GM23338 (cell line): ENCODE data around the gene WDR49. TPM values are rescaled to one million over a fixed set of nuclear protein-coding genes. Genes with fewer than 3 reads are reported as not detected.

Experiments
- ATAC-seq: fragments of 200-7000 bp; cut with Tn5 transposase; 3 replicates; pipeline ENCODE4 v1.9.1; 2020
- DNase-seq: peaks from one replicate; pipeline ENCODE4 v3.0.0-alpha.2; 2015; ENCODE audit warnings: low spot score
- H2AFZ ChIP-seq: fragments of 200-600 bp; sonication (generic); 2 replicates; pipeline ENCODE4 v1.8.0; 2016; ENCODE audit warnings: antibody characterized with exemption, mild to moderate bottlenecking, moderate library complexity
- H3F3A ChIP-seq: fragments of 200-600 bp; sonication (generic); replicated peaks from 2 replicates; pipeline ENCODE4 v1.8.0; 2017; ENCODE audit warnings: antibody characterized with exemption, mixed run types, low read depth
- H3K27ac ChIP-seq: fragments of 200-600 bp; sonication (generic); 2 replicates; pipeline ENCODE4 v1.6.1; 2016; ENCODE audit warnings: low read depth
- H3K27me3 ChIP-seq: fragments of 200-600 bp; sonication (generic); 2 replicates; pipeline ENCODE4 v1.8.0; 2016; ENCODE audit warnings: mild to moderate bottlenecking, mixed run types, moderate library complexity; ENCODE audit not compliant: insufficient read depth
- H3K36me3 ChIP-seq: fragments of 200-600 bp; sonication (generic); 2 replicates; pipeline ENCODE4 v1.8.0; 2016; ENCODE audit warnings: mild to moderate bottlenecking; ENCODE audit not compliant: insufficient read depth
- H3K4me1 ChIP-seq: fragments of 200-600 bp; sonication (generic); 2 replicates; pipeline ENCODE4 v1.8.0; 2016; ENCODE audit warnings: mild to moderate bottlenecking, moderate library complexity; ENCODE audit not compliant: insufficient read depth
- H3K4me2 ChIP-seq: fragments of 200-600 bp; sonication (generic); 2 replicates; pipeline ENCODE4 v1.7.1; 2017; ENCODE audit warnings: mixed run types
- H3K4me3 ChIP-seq: fragments of 200-600 bp; sonication (generic); 2 replicates; pipeline ENCODE4 v1.6.1; 2016; ENCODE audit warnings: mixed run types
- H3K79me2 ChIP-seq: fragments of 200-600 bp; sonication (generic); replicated peaks from 2 replicates; pipeline ENCODE4 v1.8.0; 2017; ENCODE audit warnings: mild to moderate bottlenecking; ENCODE audit not compliant: insufficient read depth
- H3K9me2 ChIP-seq: fragments of 200-600 bp; sonication (generic); 2 replicates; pipeline ENCODE4 v1.8.0; 2017; ENCODE audit not compliant: insufficient read depth
- H4K20me1 ChIP-seq: fragments of 200-600 bp; sonication (generic); replicated peaks from 2 replicates; pipeline ENCODE4 v1.8.0; 2017; ENCODE audit warnings: mild to moderate bottlenecking; ENCODE audit not compliant: insufficient read depth
- H3K27ac Mint-ChIP-seq: 2 replicates; pipeline ENCODE4 v1.8.0; 2020; ENCODE audit warnings: inconsistent platforms, mild to moderate bottlenecking, moderate library complexity, mixed read lengths
- H3K27me3 Mint-ChIP-seq: 3 replicates; pipeline ENCODE4 v1.8.0; 2022; ENCODE audit warnings: low read depth, mild to moderate bottlenecking, moderate library complexity, mixed read lengths, inconsistent platforms; ENCODE audit not compliant: insufficient read depth, poor library complexity
- H3K36me3 Mint-ChIP-seq: 3 replicates; pipeline ENCODE4 v1.8.0; 2021; ENCODE audit warnings: low read depth, mild to moderate bottlenecking, inconsistent platforms, moderate library complexity, mixed read lengths
- H3K4me1 Mint-ChIP-seq: 3 replicates; pipeline ENCODE4 v1.8.0; 2020; ENCODE audit warnings: mild to moderate bottlenecking, inconsistent platforms, mixed read lengths
- H3K4me3 Mint-ChIP-seq: 3 replicates; pipeline ENCODE4 v1.8.0; 2021; ENCODE audit warnings: moderate library complexity, mild to moderate bottlenecking, inconsistent platforms, mixed read lengths
- H3K9me3 Mint-ChIP-seq: 3 replicates; pipeline ENCODE4 v1.8.0; 2020; ENCODE audit warnings: moderate library complexity, mild to moderate bottlenecking, inconsistent platforms, mixed read lengths
- CREB1 ChIP-seq: fragments of 250-450 bp; sonication (Bioruptor Pico); IDR thresholded peaks from 2 replicates; pipeline ENCODE4 v1.5.0; 2020; ENCODE audit warnings: low read depth, mild to moderate bottlenecking, moderate library complexity
- ETS1 ChIP-seq: IDR thresholded peaks from 2 replicates; pipeline ENCODE4 v1.6.1; 2016; ENCODE audit warnings: antibody characterized with exemption
- EZH2 ChIP-seq: fragments of 200-600 bp; sonication (generic); IDR thresholded peaks from one replicate; pipeline ENCODE4 v1.8.0; 2017; ENCODE audit warnings: antibody characterized with exemption, mild to moderate bottlenecking, low read depth; ENCODE audit not compliant: unreplicated experiment
- EZH2phosphoT487 ChIP-seq: fragments of 200-600 bp; sonication (generic); IDR thresholded peaks from one replicate; pipeline ENCODE4 v1.8.1; 2018; ENCODE audit warnings: antibody characterized with exemption; ENCODE audit not compliant: unreplicated experiment
- JUNB ChIP-seq: IDR thresholded peaks from one replicate; pipeline ENCODE4 v1.6.1; 2016; ENCODE audit warnings: antibody characterized with exemption; ENCODE audit not compliant: unreplicated experiment
- NANOG ChIP-seq: IDR thresholded peaks from 2 replicates; pipeline ENCODE4 v1.6.1; 2016; ENCODE audit warnings: antibody characterized with exemption, borderline replicate concordance
- POLR2AphosphoS5 ChIP-seq: IDR thresholded peaks from 2 replicates; pipeline ENCODE4 v1.6.1; 2016; ENCODE audit warnings: antibody characterized with exemption, low read depth
- STAT1 ChIP-seq: IDR thresholded peaks from one replicate; pipeline ENCODE4 v1.6.1; 2016; ENCODE audit warnings: antibody characterized with exemption; ENCODE audit not compliant: unreplicated experiment
- ZNF114 ChIP-seq: fragments of 250-450 bp; sonication (Bioruptor Pico); IDR thresholded peaks from 2 replicates; pipeline ENCODE4 v1.5.0; 2020; ENCODE audit warnings: mild to moderate bottlenecking, moderate library complexity
- ZNF331 ChIP-seq: fragments of 250-450 bp; sonication (Bioruptor Pico); IDR thresholded peaks from 2 replicates; pipeline ENCODE4 v1.5.0; 2020; ENCODE audit warnings: low read depth, mild to moderate bottlenecking, moderate library complexity
- ZNF462 ChIP-seq: fragments of 250-450 bp; sonication (Bioruptor Pico); IDR thresholded peaks from 2 replicates; pipeline ENCODE4 v1.5.0; 2020; ENCODE audit warnings: mild to moderate bottlenecking, moderate library complexity
- polyA plus RNA-seq: library from polyadenylated mRNA; unstranded; fragments of >200 nt; fragmentation: Nextera tagmentation; extraction: Ambion mirVana; gene quantifications from 2 replicates; pipeline ENCODE4 v1.2.1, GENCODE V29; 2016
- total RNA-seq: library from RNA; depleted of rRNA; stranded (reverse); fragments of >200 nt; shearing (Covaris generic); gene quantifications from 2 replicates; pipeline ENCODE4 v1.2.3, GENCODE V29; 2014
- TF ChIP-seq, protein P1 (sequence below): IDR thresholded peaks from one replicate; pipeline ENCODE4 v1.6.1; 2018; ENCODE audit warnings: antibody characterized with exemption; ENCODE audit not compliant: unreplicated experiment
- TF ChIP-seq, protein P2 (sequence below), 2 experiments: fragments of 200-600 bp in 1 of 2; sonication (generic) in 1 of 2; conservative IDR thresholded peaks; 2 replicates each; pipeline versions ENCODE4 v1.5.1 to v1.6.1; 2016 to 2017; ENCODE audit warnings: antibody characterized with exemption in 2 of 2, low read depth in 2 of 2, mild to moderate bottlenecking in 2 of 2, moderate library complexity in 1 of 2

WDR49 gene
- total and polyA plus RNA-seq, 2 experiments from 2014 or later, result 1.4 to 1.9 TPM

DNA sequence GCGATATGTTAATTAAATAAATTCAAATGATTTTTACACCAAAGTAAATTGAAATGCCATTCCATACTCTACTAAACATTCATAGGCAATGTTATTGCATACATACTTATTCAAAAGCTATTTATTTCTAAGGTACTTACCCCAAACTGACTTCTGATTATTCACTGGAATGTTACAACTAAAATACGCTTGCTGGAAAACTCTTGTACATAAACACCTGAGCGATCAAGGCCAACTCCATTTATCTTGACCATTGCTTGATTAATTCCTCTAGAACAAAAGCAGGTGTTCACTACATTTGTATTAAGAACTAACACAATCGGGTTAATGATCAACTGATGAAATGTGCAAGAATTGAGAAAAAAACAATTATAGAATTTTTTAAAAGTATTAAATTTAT, 179.9 kb downstream of the WDR49 start, which contains the start of gene SERPINI2:
Gene SERPINI2 (minus strand): TSS at position 180 of the 400 bp plus-strand sequence. CDS start 2,208 bp downstream, outside the sequence.
- no peaks in the 10 kb centered on the region for H3K27me3 ChIP-seq
- TF ChIP-seq EZH2 (no peak), STAT1 (no peak), CREB1 (CRISPR knock-in tag) (no peak), NANOG (no peak), JUNB (no peak), ZNF331 (CRISPR knock-in tag) (no peak), EZH2phosphoT487 (no peak), POLR2AphosphoS5 (no peak), ETS1 (no peak), ZNF462 (CRISPR knock-in tag) (no peak), ZNF114 (CRISPR knock-in tag) (no peak)
- TF ChIP-seq, protein P1, sequence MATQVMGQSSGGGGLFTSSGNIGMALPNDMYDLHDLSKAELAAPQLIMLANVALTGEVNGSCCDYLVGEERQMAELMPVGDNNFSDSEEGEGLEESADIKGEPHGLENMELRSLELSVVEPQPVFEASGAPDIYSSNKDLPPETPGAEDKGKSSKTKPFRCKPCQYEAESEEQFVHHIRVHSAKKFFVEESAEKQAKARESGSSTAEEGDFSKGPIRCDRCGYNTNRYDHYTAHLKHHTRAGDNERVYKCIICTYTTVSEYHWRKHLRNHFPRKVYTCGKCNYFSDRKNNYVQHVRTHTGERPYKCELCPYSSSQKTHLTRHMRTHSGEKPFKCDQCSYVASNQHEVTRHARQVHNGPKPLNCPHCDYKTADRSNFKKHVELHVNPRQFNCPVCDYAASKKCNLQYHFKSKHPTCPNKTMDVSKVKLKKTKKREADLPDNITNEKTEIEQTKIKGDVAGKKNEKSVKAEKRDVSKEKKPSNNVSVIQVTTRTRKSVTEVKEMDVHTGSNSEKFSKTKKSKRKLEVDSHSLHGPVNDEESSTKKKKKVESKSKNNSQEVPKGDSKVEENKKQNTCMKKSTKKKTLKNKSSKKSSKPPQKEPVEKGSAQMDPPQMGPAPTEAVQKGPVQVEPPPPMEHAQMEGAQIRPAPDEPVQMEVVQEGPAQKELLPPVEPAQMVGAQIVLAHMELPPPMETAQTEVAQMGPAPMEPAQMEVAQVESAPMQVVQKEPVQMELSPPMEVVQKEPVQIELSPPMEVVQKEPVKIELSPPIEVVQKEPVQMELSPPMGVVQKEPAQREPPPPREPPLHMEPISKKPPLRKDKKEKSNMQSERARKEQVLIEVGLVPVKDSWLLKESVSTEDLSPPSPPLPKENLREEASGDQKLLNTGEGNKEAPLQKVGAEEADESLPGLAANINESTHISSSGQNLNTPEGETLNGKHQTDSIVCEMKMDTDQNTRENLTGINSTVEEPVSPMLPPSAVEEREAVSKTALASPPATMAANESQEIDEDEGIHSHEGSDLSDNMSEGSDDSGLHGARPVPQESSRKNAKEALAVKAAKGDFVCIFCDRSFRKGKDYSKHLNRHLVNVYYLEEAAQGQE, result no peak
- TF ChIP-seq, protein P2, sequence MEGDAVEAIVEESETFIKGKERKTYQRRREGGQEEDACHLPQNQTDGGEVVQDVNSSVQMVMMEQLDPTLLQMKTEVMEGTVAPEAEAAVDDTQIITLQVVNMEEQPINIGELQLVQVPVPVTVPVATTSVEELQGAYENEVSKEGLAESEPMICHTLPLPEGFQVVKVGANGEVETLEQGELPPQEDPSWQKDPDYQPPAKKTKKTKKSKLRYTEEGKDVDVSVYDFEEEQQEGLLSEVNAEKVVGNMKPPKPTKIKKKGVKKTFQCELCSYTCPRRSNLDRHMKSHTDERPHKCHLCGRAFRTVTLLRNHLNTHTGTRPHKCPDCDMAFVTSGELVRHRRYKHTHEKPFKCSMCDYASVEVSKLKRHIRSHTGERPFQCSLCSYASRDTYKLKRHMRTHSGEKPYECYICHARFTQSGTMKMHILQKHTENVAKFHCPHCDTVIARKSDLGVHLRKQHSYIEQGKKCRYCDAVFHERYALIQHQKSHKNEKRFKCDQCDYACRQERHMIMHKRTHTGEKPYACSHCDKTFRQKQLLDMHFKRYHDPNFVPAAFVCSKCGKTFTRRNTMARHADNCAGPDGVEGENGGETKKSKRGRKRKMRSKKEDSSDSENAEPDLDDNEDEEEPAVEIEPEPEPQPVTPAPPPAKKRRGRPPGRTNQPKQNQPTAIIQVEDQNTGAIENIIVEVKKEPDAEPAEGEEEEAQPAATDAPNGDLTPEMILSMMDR (conservative IDR thresholded peaks at IDR 0.05; ENCODE audit: low read depth in 2 of 2), result no peak
- no peaks in the 10 kb centered on the region for H3K79me2 ChIP-seq
- no peak for DNase-seq
- no peak within 1 kb of the TSS for H3K4me2 ChIP-seq
- no peak within 1 kb of the TSS for H2AFZ ChIP-seq
- H3F3A ChIP-seq, result no peaks in the 10 kb centered on the region
- no peak within 1 kb of the TSS for H3K4me3 ChIP-seq
- Mint-ChIP-seq H3K27me3 (no peaks in the 10 kb centered on the region), H3K4me3 (no peak within 1 kb of the TSS), H3K4me1 (no peaks in the 10 kb centered on the region), H3K27ac (no peak within 1 kb of the TSS), H3K36me3 (no peaks in the 10 kb centered on the region), H3K9me3 (no peaks in the 10 kb centered on the region)
- no peaks in the 10 kb centered on the region for H4K20me1 ChIP-seq
- H3K27ac ChIP-seq, result no peak within 1 kb of the TSS
- H3K4me1 ChIP-seq, result no peaks in the 10 kb centered on the region
- no peaks in the 10 kb centered on the region for H3K9me2 ChIP-seq
- H3K36me3 ChIP-seq, result no peaks in the 10 kb centered on the region
- ATAC-seq, result no peak
